ENCODE results near the gene RAB5A. TPM values are rescaled to one million over a fixed set of nuclear protein-coding genes. Genes with fewer than 3 reads are reported as not detected.

Gene RAB5A
- total RNA-seq = 41.8 and 60.7 TPM in 2 replicates

GRCh38 chr3:19946832-19947548, at the start of gene RAB5A:
Gene RAB5A (plus strand): TSS chr3:19947097. CDS start chr3:19950899, 3,802 bp downstream.

DNA sequence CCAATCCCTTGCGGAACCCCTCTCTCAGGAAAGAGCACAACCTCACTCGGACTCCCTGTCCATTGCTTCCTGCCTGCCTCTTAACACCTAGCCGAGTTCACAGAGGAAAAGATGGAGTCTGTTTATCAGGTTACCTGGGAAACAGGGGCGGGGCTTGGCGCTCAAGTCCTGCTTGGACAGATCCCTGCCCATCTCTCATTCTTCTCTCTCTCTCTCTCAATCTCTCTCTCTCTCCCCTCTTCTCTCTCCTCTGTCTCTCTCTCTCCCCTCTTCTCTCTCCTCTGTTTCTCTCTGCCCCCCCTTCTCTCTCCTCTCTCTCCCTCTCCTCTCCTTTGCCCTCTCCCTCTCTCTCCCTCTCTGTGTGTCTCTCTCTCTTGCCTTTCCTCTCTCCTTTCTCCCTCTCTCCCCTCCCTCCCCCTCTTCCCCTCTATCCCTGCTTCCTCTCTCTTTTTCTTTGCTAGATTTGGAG, 12.8 kb upstream of the RAB5A start, which contains the start of gene EFHB:
Gene EFHB (minus strand): TSS at position 120 of the 469 bp plus-strand sequence. CDS start 199 bp downstream, outside the sequence.

GRCh38 chr3:20012164-20012563, 65.3 kb downstream of the RAB5A start, which contains the start of gene PP2D1:
Gene PP2D1 (minus strand): TSS chr3:20012264. CDS start chr3:20012072, 192 bp downstream.

Other genes with a start within 250 kb of the RAB5A start
- 1.4 TPM in 1 of 2 replicates, not detected in the other for gene EFHB, start 12.9 kb upstream of the RAB5A start, total RNA-seq
- not detected in 2 replicates for gene PP2D1, start 65.2 kb downstream of the RAB5A start, total RNA-seq
- gene KAT2B, start 93.3 kb downstream of the RAB5A start, total RNA-seq = 3.4 and 7.2 TPM in 2 replicates
- gene SGO1, start 239.1 kb downstream of the RAB5A start, total RNA-seq = 0.21 and 0.72 TPM in 2 replicates